ENCODE results near the gene TBC1D24.

DNA sequence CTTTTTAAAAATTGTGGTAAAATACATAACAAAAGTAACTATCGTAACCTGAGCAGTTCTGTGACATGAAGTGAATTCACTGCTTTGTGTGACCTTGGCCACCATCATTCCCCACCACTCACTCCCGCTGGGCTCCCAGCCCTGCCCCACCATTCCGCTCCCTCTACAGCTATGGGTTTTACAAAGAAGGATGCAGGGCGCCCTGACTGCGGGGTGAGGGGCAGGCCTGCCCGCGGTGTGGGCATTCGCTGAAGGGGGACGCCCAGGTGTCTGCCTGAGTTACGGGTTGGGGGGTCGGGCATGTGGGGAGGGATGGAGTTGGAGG is 56.4 kb downstream of the TBC1D24 start, which contains the start of gene CEMP1:
- TF ChIP-seq, protein P1, sequence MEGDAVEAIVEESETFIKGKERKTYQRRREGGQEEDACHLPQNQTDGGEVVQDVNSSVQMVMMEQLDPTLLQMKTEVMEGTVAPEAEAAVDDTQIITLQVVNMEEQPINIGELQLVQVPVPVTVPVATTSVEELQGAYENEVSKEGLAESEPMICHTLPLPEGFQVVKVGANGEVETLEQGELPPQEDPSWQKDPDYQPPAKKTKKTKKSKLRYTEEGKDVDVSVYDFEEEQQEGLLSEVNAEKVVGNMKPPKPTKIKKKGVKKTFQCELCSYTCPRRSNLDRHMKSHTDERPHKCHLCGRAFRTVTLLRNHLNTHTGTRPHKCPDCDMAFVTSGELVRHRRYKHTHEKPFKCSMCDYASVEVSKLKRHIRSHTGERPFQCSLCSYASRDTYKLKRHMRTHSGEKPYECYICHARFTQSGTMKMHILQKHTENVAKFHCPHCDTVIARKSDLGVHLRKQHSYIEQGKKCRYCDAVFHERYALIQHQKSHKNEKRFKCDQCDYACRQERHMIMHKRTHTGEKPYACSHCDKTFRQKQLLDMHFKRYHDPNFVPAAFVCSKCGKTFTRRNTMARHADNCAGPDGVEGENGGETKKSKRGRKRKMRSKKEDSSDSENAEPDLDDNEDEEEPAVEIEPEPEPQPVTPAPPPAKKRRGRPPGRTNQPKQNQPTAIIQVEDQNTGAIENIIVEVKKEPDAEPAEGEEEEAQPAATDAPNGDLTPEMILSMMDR (IDR thresholded peaks at IDR 0.05; ENCODE audit: borderline replicate concordance, extremely low read depth, low read length, poor library complexity, severe bottlenecking): no peak
- no peak for TF ChIP-seq EZH2 (IDR thresholded peaks at IDR 0.05; ENCODE audit: borderline replicate concordance, low read depth, low read length, severe bottlenecking)

Data from DND-41 (cell line).